Neural progenitor cell (in vitro differentiated cells): ENCODE data around the gene PPFIA1. TPM values are rescaled to one million over a fixed set of nuclear protein-coding genes. Genes with fewer than 3 reads are reported as not detected.

Experiments
- DNase-seq: peaks from one replicate; pipeline ENCODE4 v3.0.0-alpha.2; 2016; ENCODE audit warnings: low spot score
- H2AFZ ChIP-seq: fragments of 200-600 bp; sonication (generic); replicated peaks from 2 replicates; pipeline ENCODE4 v1.6.1; 2016; ENCODE audit warnings: antibody characterized with exemption
- H3F3A ChIP-seq: fragments of 200-600 bp; sonication (generic); 2 replicates; pipeline ENCODE4 v1.6.1; 2016; ENCODE audit warnings: antibody characterized with exemption, low read depth
- H3K27ac ChIP-seq: fragments of 200-600 bp; sonication (generic); 2 replicates; pipeline ENCODE4 v1.5.1; 2016; ENCODE audit warnings: mild to moderate bottlenecking
- H3K27me3 ChIP-seq: fragments of 200-600 bp; sonication (generic); 2 replicates; pipeline ENCODE4 v1.6.1; 2016; ENCODE audit warnings: mild to moderate bottlenecking, moderate library complexity
- H3K36me3 ChIP-seq: fragments of 200-600 bp; sonication (generic); 2 replicates; pipeline ENCODE4 v1.5.1; 2016
- H3K4me1 ChIP-seq: fragments of 200-600 bp; sonication (generic); 2 replicates; pipeline ENCODE4 v1.6.1; 2016; ENCODE audit warnings: mixed run types
- H3K4me2 ChIP-seq: fragments of 200-600 bp; sonication (generic); 2 replicates; pipeline ENCODE4 v1.6.1; 2016
- H3K4me3 ChIP-seq: fragments of 200-600 bp; sonication (generic); 2 replicates; pipeline ENCODE4 v1.5.1; 2016
- H3K79me2 ChIP-seq: fragments of 200-600 bp; sonication (generic); 2 replicates; pipeline ENCODE4 v1.6.1; 2016; ENCODE audit warnings: low read depth
- H3K9ac ChIP-seq: fragments of 200-600 bp; sonication (generic); 2 replicates; pipeline ENCODE4 v1.6.1; 2016
- H3K9me3 ChIP-seq: fragments of 200-600 bp; sonication (generic); 2 replicates; pipeline ENCODE4 v1.5.1; 2016; ENCODE audit warnings: low read depth
- H4K20me1 ChIP-seq: fragments of 200-600 bp; sonication (generic); 2 replicates; pipeline ENCODE4 v1.6.1; 2016; ENCODE audit warnings: low read depth
- H3K27ac Mint-ChIP-seq: 3 replicates; pipeline ENCODE4 v1.8.0; 2021; ENCODE audit warnings: mixed read lengths
- H3K27me3 Mint-ChIP-seq: 2 replicates; pipeline ENCODE4 v1.8.0; 2022; ENCODE audit warnings: low read depth, mild to moderate bottlenecking, inconsistent platforms, moderate library complexity, mixed read lengths; ENCODE audit not compliant: insufficient read depth
- H3K36me3 Mint-ChIP-seq: 3 replicates; pipeline ENCODE4 v1.8.0; 2021; ENCODE audit warnings: mixed read lengths
- H3K4me1 Mint-ChIP-seq: 3 replicates; pipeline ENCODE4 v1.8.0; 2021; ENCODE audit warnings: mixed read lengths
- H3K4me3 Mint-ChIP-seq: 3 replicates; pipeline ENCODE4 v1.8.0; 2021; ENCODE audit warnings: mild to moderate bottlenecking, moderate library complexity, mixed read lengths
- H3K9me3 Mint-ChIP-seq: 3 replicates; pipeline ENCODE4 v1.8.0; 2020; ENCODE audit warnings: mixed read lengths
- EZH2 ChIP-seq: fragments of 200-600 bp; sonication (generic); IDR thresholded peaks from 2 replicates; pipeline ENCODE4 v1.6.1; 2017; ENCODE audit warnings: antibody characterized with exemption, mild to moderate bottlenecking, moderate library complexity
- EZH2phosphoT487 ChIP-seq: fragments of 200-600 bp; sonication (generic); IDR thresholded peaks from 2 replicates; pipeline ENCODE4 v1.6.1; 2017; ENCODE audit warnings: antibody characterized with exemption
- total RNA-seq: library from RNA; depleted of rRNA; stranded (reverse); fragments of >200 nt; gene quantifications from 2 replicates; pipeline ENCODE4 v1.2.3, GENCODE V29; 2015; ENCODE audit warnings: low replicate concordance
- TF ChIP-seq, protein P1 (sequence below): fragments of 200-600 bp; sonication (generic); IDR thresholded peaks from 2 replicates; pipeline ENCODE4 v1.5.1; 2017; ENCODE audit warnings: antibody characterized with exemption, mild to moderate bottlenecking

Gene PPFIA1
- total RNA-seq, 1 donor from 2014 or later: 42.6 TPM

DNA sequence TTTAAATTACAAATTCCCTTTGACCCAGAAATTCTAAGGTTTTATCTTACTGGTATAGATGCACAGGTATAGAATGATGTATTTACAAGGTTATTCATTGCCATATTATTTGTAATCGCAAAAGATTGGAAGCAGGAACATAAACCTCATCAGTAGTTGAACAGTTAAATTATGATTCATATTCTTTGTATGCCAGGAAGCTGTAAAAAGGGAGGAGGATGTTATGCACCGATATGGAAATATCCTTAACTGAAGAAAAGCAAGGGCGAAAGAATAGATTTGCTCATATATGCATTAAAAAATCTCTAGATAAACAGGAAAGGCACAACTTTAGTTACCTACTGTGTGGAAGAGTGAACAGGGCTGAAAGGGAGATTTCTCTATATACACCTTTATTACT lies 36.7 kb downstream of the PPFIA1 start:
- peaks cover 13% of the 10 kb centered on the region for H3K4me1 Mint-ChIP-seq
- no peak for DNase-seq
- H3K27ac Mint-ChIP-seq: no peak overlapping the region
- H2AFZ ChIP-seq: no peak overlapping the region
- H3K36me3 ChIP-seq: no peaks in the 10 kb centered on the region
- H4K20me1 ChIP-seq: peaks cover 28% of the 10 kb centered on the region
- H3K4me1 ChIP-seq: no peaks in the 10 kb centered on the region
- H3K27me3 ChIP-seq: no peaks in the 10 kb centered on the region
- H3F3A ChIP-seq: no peaks in the 10 kb centered on the region
- peaks cover 22% of the 10 kb centered on the region for H3K36me3 Mint-ChIP-seq
- no peak overlapping the region for H3K27ac ChIP-seq
- H3K4me3 ChIP-seq: no peak overlapping the region
- H3K9me3 Mint-ChIP-seq: no peaks in the 10 kb centered on the region
- H3K4me3 Mint-ChIP-seq: no peak overlapping the region
- H3K27me3 Mint-ChIP-seq: no peaks in the 10 kb centered on the region
- H3K79me2 ChIP-seq: peaks cover 86% of the 10 kb centered on the region
- H3K9me3 ChIP-seq: no peaks in the 10 kb centered on the region
- H3K4me2 ChIP-seq: no peak overlapping the region
- no peak overlapping the region for H3K9ac ChIP-seq
- TF ChIP-seq EZH2 (no peak), EZH2phosphoT487 (no peak)
- TF ChIP-seq, protein P1, sequence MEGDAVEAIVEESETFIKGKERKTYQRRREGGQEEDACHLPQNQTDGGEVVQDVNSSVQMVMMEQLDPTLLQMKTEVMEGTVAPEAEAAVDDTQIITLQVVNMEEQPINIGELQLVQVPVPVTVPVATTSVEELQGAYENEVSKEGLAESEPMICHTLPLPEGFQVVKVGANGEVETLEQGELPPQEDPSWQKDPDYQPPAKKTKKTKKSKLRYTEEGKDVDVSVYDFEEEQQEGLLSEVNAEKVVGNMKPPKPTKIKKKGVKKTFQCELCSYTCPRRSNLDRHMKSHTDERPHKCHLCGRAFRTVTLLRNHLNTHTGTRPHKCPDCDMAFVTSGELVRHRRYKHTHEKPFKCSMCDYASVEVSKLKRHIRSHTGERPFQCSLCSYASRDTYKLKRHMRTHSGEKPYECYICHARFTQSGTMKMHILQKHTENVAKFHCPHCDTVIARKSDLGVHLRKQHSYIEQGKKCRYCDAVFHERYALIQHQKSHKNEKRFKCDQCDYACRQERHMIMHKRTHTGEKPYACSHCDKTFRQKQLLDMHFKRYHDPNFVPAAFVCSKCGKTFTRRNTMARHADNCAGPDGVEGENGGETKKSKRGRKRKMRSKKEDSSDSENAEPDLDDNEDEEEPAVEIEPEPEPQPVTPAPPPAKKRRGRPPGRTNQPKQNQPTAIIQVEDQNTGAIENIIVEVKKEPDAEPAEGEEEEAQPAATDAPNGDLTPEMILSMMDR: no peak

DNA sequence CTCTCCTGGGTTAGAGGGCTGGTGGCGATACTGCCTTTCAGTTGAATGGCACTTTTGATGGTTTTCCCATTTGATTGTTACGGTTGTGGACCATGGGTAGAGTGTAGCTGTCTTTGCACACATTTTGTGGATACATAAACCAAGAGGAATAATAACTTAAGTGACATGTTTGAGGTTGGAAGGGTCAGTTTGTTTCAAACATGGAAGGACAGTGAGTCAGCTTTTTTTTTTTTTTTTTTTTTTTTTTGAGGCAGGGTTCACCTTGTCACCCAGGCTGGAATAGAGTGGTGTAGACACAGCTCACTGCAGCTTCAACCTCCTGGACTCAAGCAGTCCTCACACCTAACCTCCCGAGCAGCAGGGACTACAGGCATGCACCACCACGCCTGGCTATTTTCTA lies 41.1 kb downstream of the PPFIA1 start:
- H3K4me1 Mint-ChIP-seq: peaks cover 27% of the 10 kb centered on the region
- TF ChIP-seq EZH2phosphoT487 (no peak), EZH2 (no peak)
- TF ChIP-seq, protein P1: no peak
- Histone ChIP-seq H3F3A (no peaks in the 10 kb centered on the region), H3K36me3 (no peaks in the 10 kb centered on the region), H3K27ac (no peak overlapping the region), H3K9ac (no peak overlapping the region), H2AFZ (no peak overlapping the region), H3K4me1 (peaks cover 10% of the 10 kb centered on the region), H4K20me1 (peaks cover 26% of the 10 kb centered on the region), H3K27me3 (no peaks in the 10 kb centered on the region), H3K4me3 (no peak overlapping the region), H3K79me2 (peaks cover 89% of the 10 kb centered on the region), H3K4me2 (no peak overlapping the region), H3K9me3 (no peaks in the 10 kb centered on the region)
- no peak overlapping the region for H3K27ac Mint-ChIP-seq
- peaks cover 28% of the 10 kb centered on the region for H3K36me3 Mint-ChIP-seq
- H3K4me3 Mint-ChIP-seq: no peak overlapping the region
- no peaks in the 10 kb centered on the region for H3K9me3 Mint-ChIP-seq
- H3K27me3 Mint-ChIP-seq: peaks cover 11% of the 10 kb centered on the region
- no peak for DNase-seq

DNA sequence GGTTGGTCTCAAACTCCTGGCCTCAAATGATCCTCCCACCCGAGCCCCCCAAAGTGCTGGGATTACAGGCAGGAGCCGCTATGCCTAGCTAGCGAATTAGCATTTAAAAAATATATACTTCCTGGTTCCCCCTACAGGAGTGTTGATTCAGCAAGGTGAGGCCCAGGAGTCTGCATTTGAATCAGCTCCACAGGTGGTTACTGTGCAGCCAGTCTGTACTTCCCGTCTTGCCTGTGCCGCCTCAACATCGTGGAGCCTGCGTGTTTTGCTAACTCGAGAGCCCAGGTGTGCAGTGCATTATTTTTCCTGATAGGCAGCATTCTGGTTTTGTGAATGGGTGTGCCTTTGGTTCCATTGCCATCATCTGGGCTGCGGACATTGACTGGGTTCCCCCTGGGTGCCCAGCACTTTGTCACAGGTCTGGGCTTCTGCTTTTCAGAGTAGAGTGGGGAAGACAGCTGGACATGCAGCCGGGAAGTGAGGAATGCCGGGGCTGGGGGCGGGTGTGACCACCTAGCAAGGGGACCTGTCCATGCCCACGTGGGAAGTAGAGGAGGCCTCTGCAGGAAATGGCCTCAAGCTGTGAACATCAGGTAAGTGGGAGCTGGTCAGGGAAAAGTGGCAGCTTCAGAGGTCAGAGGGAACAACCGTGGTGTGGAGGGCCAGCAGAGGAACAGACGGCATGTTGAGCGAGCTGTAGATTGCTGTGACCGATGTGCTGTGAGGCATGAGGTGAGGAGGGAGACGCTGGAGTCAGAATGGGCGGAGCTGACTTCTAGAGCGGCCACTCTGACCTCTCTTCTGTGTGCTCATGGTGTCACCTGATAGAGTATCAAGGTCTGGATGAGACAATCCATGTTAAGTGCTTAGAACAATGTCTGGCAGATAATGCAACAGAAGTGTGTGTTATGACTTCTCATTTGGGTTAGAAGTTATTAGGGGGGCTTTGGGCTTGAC lies 42.2 kb downstream of the PPFIA1 start:
- peaks cover 89% of the 10 kb centered on the region for H3K79me2 ChIP-seq
- Mint-ChIP-seq H3K9me3 (no peaks in the 10 kb centered on the region), H3K27me3 (peaks cover 11% of the 10 kb centered on the region), H3K4me1 (peaks cover 27% of the 10 kb centered on the region), H3K36me3 (peaks cover 25% of the 10 kb centered on the region), H3K27ac (peak overlapping the region; percentile 27), H3K4me3 (no peak overlapping the region)
- peaks cover 32% of the 10 kb centered on the region for H4K20me1 ChIP-seq
- H3K4me2 ChIP-seq: no peak overlapping the region
- H3K4me3 ChIP-seq: no peak overlapping the region
- TF ChIP-seq, protein P1: no peak
- TF ChIP-seq EZH2phosphoT487: no peak
- no peak for TF ChIP-seq EZH2
- no peak overlapping the region for H3K27ac ChIP-seq
- no peaks in the 10 kb centered on the region for H3F3A ChIP-seq
- no peak overlapping the region for H3K9ac ChIP-seq
- no peaks in the 10 kb centered on the region for H3K27me3 ChIP-seq
- no peaks in the 10 kb centered on the region for H3K36me3 ChIP-seq
- H2AFZ ChIP-seq: no peak overlapping the region
- H3K9me3 ChIP-seq: no peaks in the 10 kb centered on the region
- peaks cover 10% of the 10 kb centered on the region for H3K4me1 ChIP-seq
- DNase-seq: no peak
